ENCODE results near the gene TIGD4. TPM values are rescaled to one million over a fixed set of nuclear protein-coding genes. Genes with fewer than 3 reads are reported as not detected.

The TIGD4 gene
- total RNA-seq, 2 donors from 2014 or later: 0.49 TPM; not detected in 1

DNA sequence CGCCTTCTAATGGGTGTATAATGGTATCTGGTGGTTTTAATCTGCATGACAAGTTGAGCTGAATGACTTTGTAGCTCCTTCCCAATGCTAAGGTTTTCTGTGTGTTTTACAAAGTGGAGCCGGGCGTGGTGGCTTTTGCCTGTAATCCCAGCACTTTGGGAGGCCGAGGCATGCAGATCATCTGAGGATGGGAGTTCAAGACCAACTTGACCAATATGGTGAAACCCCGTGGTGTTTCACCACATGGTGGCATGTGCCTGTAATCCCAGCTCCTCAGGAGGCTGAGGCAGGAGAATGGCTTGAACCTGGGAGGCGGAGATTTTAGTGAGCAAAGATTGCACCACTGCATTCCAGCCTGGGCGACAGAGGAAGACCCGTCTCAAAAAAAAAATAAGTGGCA lies 29.1 kb upstream of the TIGD4 start:
- H3K4me1 ChIP-seq (ENCODE audit: control insufficient read depth in 1 of 2, low read depth in 2 of 2): peaks cover 9% of the 10 kb centered on the region in 2 donors
- no peaks in the 10 kb centered on the region for H3K27me3 ChIP-seq (replicated peaks; ENCODE audit: insufficient read depth)
- no peak overlapping the region for H3K27ac ChIP-seq
- TF ChIP-seq, protein P1, sequence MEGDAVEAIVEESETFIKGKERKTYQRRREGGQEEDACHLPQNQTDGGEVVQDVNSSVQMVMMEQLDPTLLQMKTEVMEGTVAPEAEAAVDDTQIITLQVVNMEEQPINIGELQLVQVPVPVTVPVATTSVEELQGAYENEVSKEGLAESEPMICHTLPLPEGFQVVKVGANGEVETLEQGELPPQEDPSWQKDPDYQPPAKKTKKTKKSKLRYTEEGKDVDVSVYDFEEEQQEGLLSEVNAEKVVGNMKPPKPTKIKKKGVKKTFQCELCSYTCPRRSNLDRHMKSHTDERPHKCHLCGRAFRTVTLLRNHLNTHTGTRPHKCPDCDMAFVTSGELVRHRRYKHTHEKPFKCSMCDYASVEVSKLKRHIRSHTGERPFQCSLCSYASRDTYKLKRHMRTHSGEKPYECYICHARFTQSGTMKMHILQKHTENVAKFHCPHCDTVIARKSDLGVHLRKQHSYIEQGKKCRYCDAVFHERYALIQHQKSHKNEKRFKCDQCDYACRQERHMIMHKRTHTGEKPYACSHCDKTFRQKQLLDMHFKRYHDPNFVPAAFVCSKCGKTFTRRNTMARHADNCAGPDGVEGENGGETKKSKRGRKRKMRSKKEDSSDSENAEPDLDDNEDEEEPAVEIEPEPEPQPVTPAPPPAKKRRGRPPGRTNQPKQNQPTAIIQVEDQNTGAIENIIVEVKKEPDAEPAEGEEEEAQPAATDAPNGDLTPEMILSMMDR (IDR thresholded peaks at IDR 0.05): no peak
- H3K4me3 ChIP-seq: no peak overlapping the region
- H3K9me3 ChIP-seq: no peaks in the 10 kb centered on the region
- no peak for DNase-seq (ENCODE audit: low spot score)
- no peak for ATAC-seq (ENCODE audit: insufficient number of reproducible peaks, low FRiP score, low read depth)
- no peaks in the 10 kb centered on the region for H3K36me3 ChIP-seq

GRCh38 chr4:152807294-152807829 lies 27.8 kb upstream of the TIGD4 start:
- TF ChIP-seq, protein P1 (IDR thresholded peaks at IDR 0.05): no peak

DNA sequence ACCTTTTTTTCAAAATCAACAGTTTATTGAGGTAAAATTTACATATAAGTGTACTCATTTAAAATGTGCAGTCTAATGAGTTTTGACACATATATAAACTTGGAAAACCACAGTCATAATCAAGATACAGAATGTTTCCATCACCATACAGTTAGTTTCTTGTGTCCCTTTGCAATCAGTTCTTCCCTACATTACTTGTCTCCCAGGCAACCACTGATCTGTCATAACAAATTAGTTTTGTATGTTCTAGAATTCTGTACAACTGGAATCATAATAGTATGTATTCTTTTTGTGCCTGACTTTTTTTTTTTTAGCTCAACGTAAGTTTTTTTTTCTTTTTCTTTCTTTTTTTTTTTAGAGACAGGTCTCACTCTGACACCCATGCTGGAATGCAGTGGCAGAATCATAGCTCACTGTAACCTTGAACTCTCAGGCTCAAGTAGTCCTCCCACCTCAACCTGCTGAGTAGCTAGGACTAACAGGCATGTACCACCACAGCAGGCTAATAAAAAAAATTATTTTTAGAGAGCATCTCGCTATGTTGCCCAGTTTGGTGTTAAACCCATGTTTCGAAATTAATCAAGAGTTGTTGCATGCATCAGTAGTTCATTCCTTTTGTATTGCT lies 27.1 kb upstream of the TIGD4 start:
- Histone ChIP-seq H3K36me3 (no peaks in the 10 kb centered on the region), H3K9me3 (no peaks in the 10 kb centered on the region), H3K27me3 (replicated peaks; ENCODE audit: insufficient read depth) (no peaks in the 10 kb centered on the region), H3K27ac (no peak overlapping the region), H3K4me1 (ENCODE audit: control insufficient read depth in 1 of 2, low read depth in 2 of 2) (peaks cover 9 to 10% of the 10 kb centered on the region in 2 donors), H3K4me3 (no peak overlapping the region)
- no peak for DNase-seq (ENCODE audit: low spot score)
- ATAC-seq (ENCODE audit: insufficient number of reproducible peaks, low FRiP score, low read depth): no peak
- TF ChIP-seq, protein P1 (IDR thresholded peaks at IDR 0.05): no peak

More at GRCh38 chr4:152807294-152807829, 27.8 kb upstream of the TIGD4 start:
- no peaks in the 10 kb centered on the region for H3K36me3 ChIP-seq
- H3K4me1 ChIP-seq (ENCODE audit: control insufficient read depth in 1 of 2, low read depth in 2 of 2): peaks cover 9% of the 10 kb centered on the region in 2 donors
- no peak overlapping the region for H3K27ac ChIP-seq
- no peak overlapping the region for H3K4me3 ChIP-seq
- ATAC-seq (ENCODE audit: insufficient number of reproducible peaks, low FRiP score, low read depth) (no peak), DNase-seq (ENCODE audit: low spot score) (no peak)
- no peaks in the 10 kb centered on the region for H3K9me3 ChIP-seq
- H3K27me3 ChIP-seq (replicated peaks; ENCODE audit: insufficient read depth): no peaks in the 10 kb centered on the region

GRCh38 chr4:152805818-152806217 lies 26.3 kb upstream of the TIGD4 start:
- H3K27ac ChIP-seq: no peak overlapping the region
- TF ChIP-seq, protein P1 (IDR thresholded peaks at IDR 0.05): no peak
- H3K27me3 ChIP-seq (replicated peaks; ENCODE audit: insufficient read depth): no peaks in the 10 kb centered on the region
- H3K9me3 ChIP-seq: no peaks in the 10 kb centered on the region
- no peaks in the 10 kb centered on the region for H3K36me3 ChIP-seq
- peaks cover 9 to 14% of the 10 kb centered on the region in 2 donors for H3K4me1 ChIP-seq (ENCODE audit: control insufficient read depth in 1 of 2, low read depth in 2 of 2)
- H3K4me3 ChIP-seq: no peak overlapping the region
- ATAC-seq (ENCODE audit: insufficient number of reproducible peaks, low FRiP score, low read depth): no peak
- no peak for DNase-seq (ENCODE audit: low spot score)

DNA sequence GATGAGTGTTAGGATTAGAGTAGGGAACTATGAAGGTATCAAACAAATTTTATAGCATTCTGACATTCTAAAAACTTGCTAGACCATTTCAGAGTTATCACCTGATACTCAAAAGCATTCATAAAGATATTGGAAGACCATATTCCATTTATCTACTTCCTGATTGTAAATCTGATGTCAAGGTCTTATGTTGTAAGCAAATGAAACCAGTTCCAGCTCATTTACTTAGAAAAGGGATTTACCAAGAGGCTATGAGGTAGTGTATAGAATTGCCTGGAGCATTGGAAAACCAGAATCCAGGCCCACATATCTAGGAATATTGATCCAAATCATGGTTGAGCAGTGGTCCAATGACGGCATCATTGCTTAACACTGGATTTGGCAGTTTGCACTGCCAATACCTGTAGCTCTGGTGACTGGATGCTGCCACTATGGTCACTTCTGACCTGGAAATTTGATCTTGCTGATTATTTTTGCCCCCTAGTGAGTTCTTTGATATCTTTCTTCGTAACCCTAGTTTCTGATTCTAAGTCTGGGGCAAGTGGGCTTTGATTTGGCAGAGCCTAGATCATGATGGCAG lies 25.6 kb upstream of the TIGD4 start:
- Histone ChIP-seq H3K27ac (no peak overlapping the region), H3K27me3 (replicated peaks; ENCODE audit: insufficient read depth) (no peaks in the 10 kb centered on the region), H3K4me3 (no peak overlapping the region), H3K9me3 (no peaks in the 10 kb centered on the region), H3K4me1 (ENCODE audit: control insufficient read depth in 1 of 2, low read depth in 2 of 2) (peaks cover 9 to 14% of the 10 kb centered on the region in 2 donors), H3K36me3 (no peaks in the 10 kb centered on the region)
- ATAC-seq (ENCODE audit: insufficient number of reproducible peaks, low FRiP score, low read depth): no peak
- DNase-seq (ENCODE audit: low spot score): no peak
- TF ChIP-seq, protein P1 (IDR thresholded peaks at IDR 0.05): no peak

Measured in thoracic aorta (tissue), 2 donors.